Measurements from ENCODE around the gene CD274.

CD274 gene

GRCh38 chr9:5450359-5451091 lies at the start of gene CD274:
Gene CD274, plus strand, starts transcription at chr9:5450542. Its CDS starts 5,572 bp downstream, at chr9:5456114.
- Mint-ChIP-seq H3K4me3 (peak within 1 kb of the TSS; percentile 93), H3K4me1 (peaks cover 38% of the 10 kb centered on the region)

GRCh38 chr9:5402217-5402616 lies 48.1 kb upstream of the CD274 start:
- no peaks in the 10 kb centered on the region for H3K27me3 Mint-ChIP-seq
- H3K36me3 Mint-ChIP-seq: peaks cover 20% of the 10 kb centered on the region
- peak overlapping the region; percentile 68 for H3K27ac Mint-ChIP-seq
- H3K9me3 Mint-ChIP-seq: peaks cover 1% of the 10 kb centered on the region
- DNase-seq (ENCODE audit: low spot score in 2 of 2) (no peak), ATAC-seq (ENCODE audit: low read depth) (no peak)
- H3K4me3 Mint-ChIP-seq: no peak overlapping the region
- H3K4me1 Mint-ChIP-seq: peaks cover 19% of the 10 kb centered on the region

More at GRCh38 chr9:5450359-5451091, at the start of gene CD274:
- Mint-ChIP-seq H3K27ac (peak within 1 kb of the TSS; percentile 97), H3K27me3 (no peaks in the 10 kb centered on the region), H3K36me3 (no peaks in the 10 kb centered on the region), H3K9me3 (no peaks in the 10 kb centered on the region)
- DNase-seq (ENCODE audit: low spot score in 2 of 2) (peak; percentile 49 to 74), ATAC-seq (ENCODE audit: low read depth) (peak; percentile 85)

GRCh38 chr9:5408596-5408995 lies 41.7 kb upstream of the CD274 start:
- ATAC-seq (ENCODE audit: low read depth) (no peak), DNase-seq (ENCODE audit: low spot score in 2 of 2) (no peak)
- Mint-ChIP-seq H3K27ac (no peak overlapping the region), H3K4me3 (no peak overlapping the region), H3K27me3 (no peaks in the 10 kb centered on the region), H3K36me3 (peaks cover 38% of the 10 kb centered on the region), H3K9me3 (peaks cover 11% of the 10 kb centered on the region), H3K4me1 (peaks cover 7% of the 10 kb centered on the region)

DNA sequence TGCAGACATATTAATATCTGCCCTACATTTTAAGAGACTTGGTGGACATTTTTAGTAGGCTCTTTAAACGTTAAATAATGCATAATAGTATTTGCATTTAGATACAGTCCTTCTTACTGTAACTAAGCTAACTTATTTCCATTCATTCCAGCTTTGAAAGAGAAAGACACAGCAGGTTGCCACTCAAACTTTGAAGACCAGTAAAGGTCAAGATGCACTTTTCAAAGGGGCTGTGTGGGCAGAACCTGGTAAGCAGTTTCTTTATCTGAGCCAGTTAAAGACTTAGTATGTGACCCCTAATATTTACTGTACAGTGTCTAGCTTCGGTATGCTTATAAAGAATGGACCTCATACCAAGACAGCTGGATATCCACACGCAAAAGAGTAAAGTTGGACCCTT lies 33.4 kb upstream of the CD274 start:
- DNase-seq (ENCODE audit: low spot score in 2 of 2) (no peak), ATAC-seq (ENCODE audit: low read depth) (no peak)
- peaks cover 9% of the 10 kb centered on the region for H3K9me3 Mint-ChIP-seq
- H3K4me1 Mint-ChIP-seq: peaks cover 9% of the 10 kb centered on the region
- H3K27ac Mint-ChIP-seq: no peak overlapping the region
- peaks cover 27% of the 10 kb centered on the region for H3K36me3 Mint-ChIP-seq
- H3K27me3 Mint-ChIP-seq: no peaks in the 10 kb centered on the region
- H3K4me3 Mint-ChIP-seq: no peak overlapping the region

- H3K27ac Mint-ChIP-seq: no peak overlapping the region
- ATAC-seq (ENCODE audit: low read depth) (no peak), DNase-seq (ENCODE audit: low spot score in 2 of 2) (no peak)
- no peak overlapping the region for H3K4me3 Mint-ChIP-seq
- H3K9me3 Mint-ChIP-seq: peaks cover 4% of the 10 kb centered on the region
- no peaks in the 10 kb centered on the region for H3K27me3 Mint-ChIP-seq
- peaks cover 22% of the 10 kb centered on the region for H3K36me3 Mint-ChIP-seq
- peaks cover 9% of the 10 kb centered on the region for H3K4me1 Mint-ChIP-seq
Measured at GRCh38 chr9:5418481-5418880, 31.9 kb upstream of the CD274 start.

GRCh38 chr9:5419987-5420386 lies 30.4 kb upstream of the CD274 start:
- no peak overlapping the region for H3K27ac Mint-ChIP-seq
- H3K27me3 Mint-ChIP-seq: no peaks in the 10 kb centered on the region
- DNase-seq (ENCODE audit: low spot score in 2 of 2) (no peak), ATAC-seq (ENCODE audit: low read depth) (no peak)
- peaks cover 7% of the 10 kb centered on the region for H3K4me1 Mint-ChIP-seq
- peaks cover 13% of the 10 kb centered on the region for H3K36me3 Mint-ChIP-seq
- H3K4me3 Mint-ChIP-seq: no peak overlapping the region
- no peaks in the 10 kb centered on the region for H3K9me3 Mint-ChIP-seq

GRCh38 chr9:5421163-5421562 lies 29.2 kb upstream of the CD274 start:
- Mint-ChIP-seq H3K4me3 (no peak overlapping the region), H3K36me3 (peaks cover 11% of the 10 kb centered on the region), H3K4me1 (peaks cover 7% of the 10 kb centered on the region), H3K9me3 (no peaks in the 10 kb centered on the region), H3K27ac (no peak overlapping the region), H3K27me3 (no peaks in the 10 kb centered on the region)
- DNase-seq (ENCODE audit: low spot score in 2 of 2): no peak
- no peak for ATAC-seq (ENCODE audit: low read depth)

- Mint-ChIP-seq H3K36me3 (peaks cover 13% of the 10 kb centered on the region), H3K27ac (peak overlapping the region; percentile 69), H3K4me3 (no peak overlapping the region), H3K27me3 (no peaks in the 10 kb centered on the region), H3K9me3 (no peaks in the 10 kb centered on the region), H3K4me1 (peaks cover 7% of the 10 kb centered on the region)
- DNase-seq (ENCODE audit: low spot score in 2 of 2): no peak
- no peak for ATAC-seq (ENCODE audit: low read depth)
Measured at GRCh38 chr9:5422276-5422675, 28.1 kb upstream of the CD274 start.

GRCh38 chr9:5425006-5425628 lies 25.2 kb upstream of the CD274 start:
- no peaks in the 10 kb centered on the region for H3K27me3 Mint-ChIP-seq
- ATAC-seq (ENCODE audit: low read depth) (peak; percentile 54), DNase-seq (ENCODE audit: low spot score in 2 of 2) (no peak)
- H3K4me1 Mint-ChIP-seq: peaks cover 5% of the 10 kb centered on the region
- no peaks in the 10 kb centered on the region for H3K9me3 Mint-ChIP-seq
- H3K4me3 Mint-ChIP-seq: no peak overlapping the region
- H3K36me3 Mint-ChIP-seq: peaks cover 2% of the 10 kb centered on the region
- no peak overlapping the region for H3K27ac Mint-ChIP-seq

DNA sequence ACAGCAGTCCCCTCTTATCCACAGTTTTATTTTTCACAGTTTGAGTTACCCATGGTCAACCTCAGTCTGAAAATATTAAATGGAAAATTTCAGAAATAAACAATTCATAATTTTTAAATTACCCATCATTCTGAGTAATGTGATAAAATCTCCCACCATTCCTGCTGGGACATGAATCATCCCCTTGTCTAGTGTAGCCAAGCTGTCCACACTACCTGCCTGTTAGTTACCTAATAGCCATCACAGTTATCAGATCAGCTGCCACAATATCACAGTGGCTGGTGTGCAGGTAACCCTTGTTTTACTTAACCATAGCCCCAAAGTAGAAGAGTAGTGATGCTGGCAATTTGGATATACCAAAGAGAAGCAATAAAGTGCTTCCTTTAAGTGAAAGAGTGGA lies 23.3 kb upstream of the CD274 start:
- H3K36me3 Mint-ChIP-seq: peaks cover 3% of the 10 kb centered on the region
- H3K4me3 Mint-ChIP-seq: no peak overlapping the region
- no peak for ATAC-seq (ENCODE audit: low read depth)
- H3K4me1 Mint-ChIP-seq: peaks cover 3% of the 10 kb centered on the region
- H3K27me3 Mint-ChIP-seq: no peaks in the 10 kb centered on the region
- no peak overlapping the region for H3K27ac Mint-ChIP-seq
- no peak for DNase-seq (ENCODE audit: low spot score in 2 of 2)
- H3K9me3 Mint-ChIP-seq: no peaks in the 10 kb centered on the region

- DNase-seq (ENCODE audit: low spot score in 2 of 2): no peak
- peaks cover 8% of the 10 kb centered on the region for H3K36me3 Mint-ChIP-seq
- no peaks in the 10 kb centered on the region for H3K9me3 Mint-ChIP-seq
- no peak overlapping the region for H3K27ac Mint-ChIP-seq
- no peak overlapping the region for H3K4me3 Mint-ChIP-seq
- H3K4me1 Mint-ChIP-seq: peaks cover 3% of the 10 kb centered on the region
- no peaks in the 10 kb centered on the region for H3K27me3 Mint-ChIP-seq
- ATAC-seq (ENCODE audit: low read depth): no peak
Measured at GRCh38 chr9:5428172-5428571, 22.2 kb upstream of the CD274 start.

DNA sequence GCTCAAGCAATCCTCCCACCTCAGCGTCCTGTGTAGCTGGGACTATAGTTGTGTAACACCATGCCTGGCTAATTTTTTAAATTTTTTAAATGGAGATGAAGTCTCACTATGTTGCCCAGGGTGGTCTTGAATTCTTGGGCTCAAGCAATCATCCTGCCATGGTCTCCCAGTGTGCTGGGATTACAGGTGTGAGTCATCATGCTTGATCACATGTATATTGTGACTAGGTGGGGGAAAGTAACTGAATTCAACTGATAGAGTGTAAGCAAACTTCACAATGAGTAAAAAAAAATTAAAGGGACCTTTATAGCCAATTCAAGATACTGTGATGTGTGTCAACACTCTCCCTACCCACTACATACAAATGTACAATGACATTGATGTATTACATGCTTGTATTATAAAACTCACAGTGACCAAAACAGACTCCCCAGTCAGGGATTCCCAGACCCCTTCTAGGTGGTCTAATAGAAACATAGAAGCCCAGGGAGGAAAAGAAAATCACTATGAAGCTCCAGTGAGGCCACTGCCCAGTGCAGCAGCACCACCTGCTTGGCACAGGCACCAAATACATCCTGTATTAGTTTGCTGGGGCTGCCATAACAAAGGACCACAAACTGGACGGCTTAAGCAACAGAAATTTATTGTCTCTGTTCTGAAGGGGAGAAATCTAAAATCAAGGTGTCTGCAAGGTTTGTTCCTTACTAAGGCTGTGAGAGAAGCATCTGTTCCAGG lies 21.4 kb upstream of the CD274 start:
- Mint-ChIP-seq H3K9me3 (no peaks in the 10 kb centered on the region), H3K27me3 (no peaks in the 10 kb centered on the region), H3K4me3 (no peak overlapping the region), H3K36me3 (peaks cover 8% of the 10 kb centered on the region), H3K4me1 (peaks cover 3% of the 10 kb centered on the region), H3K27ac (no peak overlapping the region)
- no peak for ATAC-seq (ENCODE audit: low read depth)
- no peak for DNase-seq (ENCODE audit: low spot score in 2 of 2)

DNA sequence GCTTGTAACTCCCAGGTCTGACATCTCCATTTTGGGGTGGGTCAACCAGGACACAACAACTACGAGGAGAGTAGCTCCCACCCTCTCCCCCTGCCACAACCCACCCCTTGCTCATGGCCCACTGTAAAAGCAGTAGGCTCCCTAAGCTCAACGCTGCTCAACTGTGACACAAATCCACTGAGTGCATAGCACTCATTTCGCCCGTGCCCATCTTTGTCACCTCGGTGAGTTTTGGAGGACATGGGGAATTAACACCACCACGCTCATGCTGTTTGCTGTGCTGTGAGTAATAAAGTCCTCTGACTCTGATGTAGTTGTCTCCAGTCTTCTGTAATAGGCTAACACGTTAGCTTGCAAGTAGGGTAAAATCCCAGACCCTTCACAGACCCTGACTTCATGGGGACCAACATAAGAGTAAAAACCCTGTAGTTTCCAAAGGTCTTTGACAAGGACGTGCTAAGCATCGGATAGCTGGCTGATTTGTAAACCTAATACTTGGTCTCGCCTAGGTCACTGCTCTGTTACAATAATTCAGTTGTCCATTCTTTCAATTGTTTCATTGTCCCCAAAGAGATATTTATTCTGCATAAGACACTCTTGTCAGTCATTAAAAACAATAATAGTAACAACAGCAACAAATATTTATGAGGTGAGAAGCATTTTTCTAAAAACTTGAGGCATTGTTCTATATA lies 20.3 kb upstream of the CD274 start:
- no peak for ATAC-seq (ENCODE audit: low read depth)
- Mint-ChIP-seq H3K4me1 (peaks cover 4% of the 10 kb centered on the region), H3K27me3 (no peaks in the 10 kb centered on the region), H3K4me3 (no peak overlapping the region), H3K36me3 (peaks cover 11% of the 10 kb centered on the region), H3K27ac (no peak overlapping the region), H3K9me3 (no peaks in the 10 kb centered on the region)
- DNase-seq (ENCODE audit: low spot score in 2 of 2): no peak

GRCh38 chr9:5430912-5431311 lies 19.4 kb upstream of the CD274 start:
- Mint-ChIP-seq H3K36me3 (peaks cover 15% of the 10 kb centered on the region), H3K9me3 (no peaks in the 10 kb centered on the region), H3K4me3 (no peak overlapping the region), H3K27ac (no peak overlapping the region), H3K4me1 (peaks cover 8% of the 10 kb centered on the region), H3K27me3 (no peaks in the 10 kb centered on the region)
- ATAC-seq (ENCODE audit: low read depth): no peak
- DNase-seq (ENCODE audit: low spot score in 2 of 2): no peak

Measured in memory B cell (primary cell).